ENCODE results near the gene GALNT8. TPM values are rescaled to one million over a fixed set of nuclear protein-coding genes. Genes with fewer than 3 reads are reported as not detected.

GALNT8 gene
- total and polyA plus RNA-seq, 9 of the 15 experiments (the other 6 are each of a cell fraction or from before 2014, with no cell fraction given): 0.11 to 0.23 (median 0.21) TPM; not detected in 6

- FAIRE-seq (no peak), ATAC-seq (no peak), DNase-seq (ENCODE audit: extremely low read depth in 1 of 4, low spot score in 3 of 4) (no peak)
- no peaks in the 10 kb centered on the region for H3K4me1 ChIP-seq (replicated peaks in 1 of 2; ENCODE audit: control insufficient read depth in 2 of 2, insufficient read depth in 2 of 2, low read length in 2 of 2)
- intact Hi-C loops (cut with micrococcal nuclease): no loop called here
- no peak overlapping the region for H3K4me2 ChIP-seq (ENCODE audit: insufficient read depth, low read length)
- BruUV-seq (replicated peaks): no TSS peak
- H4K20me1 ChIP-seq (replicated peaks; ENCODE audit: control insufficient read depth, insufficient read depth, low read length): no peaks in the 10 kb centered on the region
- in situ Hi-C loops (cut with MboI): no loop called here
- H3K9ac ChIP-seq (ENCODE audit: insufficient read depth in 1 of 2, low read depth in 2 of 2, low read length in 2 of 2): no peak overlapping the region
- CTCF ChIA-PET (ENCODE audit: low intra/inter-chr PET ratio): no interaction called here
- TF ChIP-seq SREBF1 (IDR thresholded peaks at IDR 0.05; ENCODE audit: borderline replicate concordance, low read depth, low read length) (no peak), CREB3L1 (IDR thresholded peaks at IDR 0.05; ENCODE audit: borderline replicate concordance, low read depth) (no peak), SMAD1 (IDR thresholded peaks at IDR 0.05; ENCODE audit: low read depth, low read length, partially characterized antibody) (no peak), ZNF589 (CRISPR knock-in tag; IDR thresholded peaks at IDR 0.05; ENCODE audit: low read depth) (no peak), MEF2A (IDR thresholded peaks at IDR 0.05; ENCODE audit: control insufficient read depth, low read depth, low read length) (no peak), SNIP1 (IDR thresholded peaks at IDR 0.05; ENCODE audit: low read depth) (no peak), SIN3A (IDR thresholded peaks at IDR 0.05; ENCODE audit: borderline replicate concordance in 2 of 2, control insufficient read depth in 1 of 2, low read depth in 2 of 2, low read length in 2 of 2) (no peak), ZBTB8A (IDR thresholded peaks at IDR 0.05; ENCODE audit: partially characterized antibody) (no peak), RBBP5 (IDR thresholded peaks at IDR 0.05; ENCODE audit: borderline replicate concordance, insufficient read depth, low read length, poor library complexity, severe bottlenecking) (no peak), AFF1 (IDR thresholded peaks at IDR 0.05; ENCODE audit: low read depth in 1 of 2, partially characterized antibody in 2 of 2) (no peak)
- no peaks in the 10 kb centered on the region for H3K79me2 ChIP-seq (ENCODE audit: control insufficient read depth, insufficient read depth, low read length)
- POLR2A ChIA-PET: no interaction called here
- WGBS (ENCODE audit: insufficient coverage, low coverage, missing lambda C conversion rate): 0% methylated on average over 5 of the region's 9 CpGs
- H3K27me3 ChIP-seq (ENCODE audit: control insufficient read depth in 2 of 2, insufficient read depth in 2 of 2, low read length in 2 of 2): peaks cover 0 to 4% of the 10 kb centered on the region in 2 experiments; a peak in 1 of 5 replicates
- H3K36me3 ChIP-seq (ENCODE audit: control insufficient read depth, insufficient read depth, low read length): no peaks in the 10 kb centered on the region
- no peak overlapping the region for H2AFZ ChIP-seq (ENCODE audit: low read depth, low read length)
- no peaks in the 10 kb centered on the region for H3K9me3 ChIP-seq (replicated peaks; ENCODE audit: control insufficient read depth, insufficient read depth, low read depth, low read length)
- no peaks in the 10 kb centered on the region for H3K9me1 ChIP-seq (ENCODE audit: control insufficient read depth, insufficient read depth, low read length)
- H3K4me3 ChIP-seq: no peak overlapping the region
- no peak overlapping the region for H3K27ac ChIP-seq (ENCODE audit: extremely low read depth, low read depth, low read length)
Measured at GRCh38 chr12:4796216-4796615, 76.0 kb downstream of the GALNT8 start.

Measured in K562 (cell line).